Tibial nerve (tissue), 4 donors: ENCODE data around the gene COBLL1.

Experiments used
- CTCF ChIP-seq, 5 experiments: fragments of 200-600 bp in 3 of 5; fragments of 450-650 bp in 2 of 5; sonication (generic) in 3 of 5; IDR thresholded peaks; one replicate each; pipeline ENCODE4 v1.5.1; 2016 to 2019; ENCODE audit warnings: antibody characterized with exemption in 5 of 5, mild to moderate bottlenecking in 3 of 5, moderate library complexity in 2 of 5
- EP300 ChIP-seq, 2 donors: sonication (generic); formaldehyde crosslinking; IDR thresholded peaks; one replicate each; pipeline ENCODE4 v1.6.1; 2017; ENCODE audit warnings: antibody characterized with exemption in 2 of 2, mild to moderate bottlenecking in 1 of 2
- POLR2A ChIP-seq, 2 donors: fragments of 450-650 bp; IDR thresholded peaks; one replicate each; pipeline ENCODE4 v1.6.1; 2017; ENCODE audit warnings: antibody characterized with exemption in 2 of 2, mild to moderate bottlenecking in 2 of 2, moderate library complexity in 2 of 2

DNA sequence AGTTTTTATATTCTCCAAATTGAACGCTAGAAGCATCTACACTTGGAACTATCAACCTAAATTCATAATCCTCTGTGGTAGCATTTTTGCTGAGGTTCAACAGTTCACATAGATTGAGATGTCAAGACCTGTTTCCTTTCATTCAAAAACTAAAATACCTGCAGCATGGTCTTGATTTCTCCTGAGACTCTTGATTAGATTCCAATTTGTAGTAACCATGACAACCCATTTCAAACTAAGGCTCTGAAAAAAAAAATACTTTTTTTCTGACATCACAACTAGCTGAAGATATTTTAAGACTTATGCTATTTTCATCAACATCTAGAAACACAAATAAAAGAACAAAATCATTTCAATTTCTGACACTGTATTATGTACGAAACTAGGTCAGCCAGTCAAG, 29.8 kb downstream of the COBLL1 start:
- TF ChIP-seq POLR2A (IDR thresholded peaks at IDR 0.05) (no peak), CTCF (IDR thresholded peaks at IDR 0.05) (no peak), EP300 (IDR thresholded peaks at IDR 0.05) (no peak)
